Panc1 (cell line): ENCODE data around the gene RAD9A. TPM values are rescaled to one million over a fixed set of nuclear protein-coding genes. Genes with fewer than 3 reads are reported as not detected.

Experiments
- ATAC-seq: fragments of 200-7000 bp; cut with Tn5 transposase; 2 replicates; pipeline ENCODE4 v1.9.1; 2020; ENCODE audit warnings: mild to moderate bottlenecking, moderate library complexity
- BruUV-seq: library from RNA; stranded (reverse); fragments of 400-500 nt; replicated peaks from 2 replicates; lab custom pipeline; 2021; lab: Mats Ljungman, UMichigan
- CTCF ChIA-PET: fragments of 300-600 bp; sonication (Branson Sonifier 250); formaldehyde crosslinking; loops from one replicate; lab custom pipeline; 2022; ENCODE audit warnings: antibody characterized with exemption; lab: Charles Lee
- POLR2A ChIA-PET: fragments of 300-600 bp; sonication (Branson Sonifier 250); formaldehyde crosslinking; loops from one replicate; lab custom pipeline; 2022; ENCODE audit warnings: antibody characterized with exemption; lab: Charles Lee
- DNase-seq: peaks from one replicate; pipeline ENCODE4 v3.0.0-alpha.2; 2010; ENCODE audit warnings: low read depth, low spot score
- H3K27ac ChIP-seq: 2 replicates; pipeline ENCODE4 v1.5.1; 2011; ENCODE audit warnings: mild to moderate bottlenecking, low read length, inconsistent platforms
- H3K27me3 ChIP-seq: fragments of 200-500 bp; sonication (Bioruptor generic); 2 replicates; pipeline ENCODE4 v1.6.0; 2014; ENCODE audit warnings: low read length, inconsistent platforms; ENCODE audit not compliant: control insufficient read depth, insufficient read depth
- H3K36me3 ChIP-seq: fragments of 200-500 bp; sonication (Bioruptor generic); 2 replicates; pipeline ENCODE4 v1.5.1; 2014; ENCODE audit warnings: inconsistent platforms, mild to moderate bottlenecking, low read length, moderate library complexity; ENCODE audit not compliant: control insufficient read depth, insufficient read depth
- H3K4me1 ChIP-seq: 2 replicates; pipeline ENCODE4 v1.5.1; 2011; ENCODE audit warnings: inconsistent platforms, mild to moderate bottlenecking, low read length, moderate library complexity; ENCODE audit not compliant: control insufficient read depth, insufficient read depth
- H3K4me3 ChIP-seq, 2 experiments: 2 replicates each; pipeline ENCODE4 v1.5.1; 2011 to 2012; ENCODE audit warnings: low read depth in 2 of 2, low read length in 2 of 2, mild to moderate bottlenecking in 2 of 2, inconsistent platforms in 1 of 2, moderate library complexity in 1 of 2
- H3K9me3 ChIP-seq: fragments of 200-500 bp; sonication (Bioruptor generic); 2 replicates; pipeline ENCODE4 v1.5.1; 2014; ENCODE audit warnings: low read depth, mild to moderate bottlenecking, inconsistent platforms, low read length, moderate library complexity; ENCODE audit not compliant: control insufficient read depth, insufficient read depth
- CTCF ChIP-seq: fragments of 450-650 bp; IDR thresholded peaks from 2 replicates; pipeline ENCODE4 v1.5.1; 2017; ENCODE audit warnings: mild to moderate bottlenecking
- POLR2AphosphoS5 ChIP-seq: IDR thresholded peaks from 2 replicates; pipeline ENCODE4 v1.6.1; 2012; ENCODE audit warnings: mild to moderate bottlenecking, low read depth, low read length, moderate library complexity
- REST ChIP-seq, 2 experiments: IDR thresholded peaks; 2 replicates each; pipeline ENCODE4 v1.6.1; 2011 to 2012; ENCODE audit warnings: low read depth in 2 of 2, control low read depth in 1 of 2, low read length in 1 of 2, mild to moderate bottlenecking in 1 of 2, moderate library complexity in 1 of 2; ENCODE audit not compliant: insufficient read depth in 1 of 2
- SIN3A ChIP-seq: IDR thresholded peaks from 2 replicates; pipeline ENCODE4 v1.6.1; 2012; ENCODE audit warnings: low read depth, mild to moderate bottlenecking, low read length, moderate library complexity, borderline replicate concordance; ENCODE audit not compliant: insufficient read depth
- TCF7L2 ChIP-seq: IDR thresholded peaks from 2 replicates; pipeline ENCODE4 v1.6.1; 2011; ENCODE audit warnings: mild to moderate bottlenecking, low read depth, low read length, inconsistent platforms
- in situ Hi-C: cut with HindIII; loops from 2 replicates; pipeline ENCODE4 v1.10.0; 2016; ENCODE audit warnings: low sequenced_read_pairs, low pct_unique_long_range_greater_than_20kb
- intact Hi-C: fragments of 100-400 bp; cut with micrococcal nuclease; formaldehyde crosslinking; loops from one replicate; pipeline ENCODE4 v1.10.0; 2022; ENCODE audit not compliant: unreplicated experiment
- total RNA-seq: library from RNA; stranded (reverse); gene quantifications from one replicate; pipeline ENCODE4 v1.2.1, GENCODE V29; 2021; ENCODE audit not compliant: unreplicated experiment

The RAD9A gene
- total RNA-seq, 1 experiment from 2014 or later, result 33.1 TPM

- intact Hi-C loops, result no loop called here
- ATAC-seq (peak; percentile 36), DNase-seq (no peak)
- Histone ChIP-seq H3K4me3 (no peak overlapping the region), H3K4me1 (peaks cover 76% of the 10 kb centered on the region), H3K27me3 (no peaks in the 10 kb centered on the region), H3K27ac (peak overlapping the region; percentile 79), H3K36me3 (peaks cover 2% of the 10 kb centered on the region; the same call in 1 of the 2 replicates), H3K9me3 (no peaks in the 10 kb centered on the region)
- TSS peak; percentile 58 for BruUV-seq
- ChIA-PET POLR2A (no interaction called here), CTCF (interaction anchor here (0.6 to 0.9 kb wide), 5 partner anchors 13 to 68 kb away, joined by 3 read pairs; no protein-coding TSS in a partner anchor)
- TF ChIP-seq CTCF (no peak), POLR2AphosphoS5 (peak; percentile 68; the same call in 1 of the 2 replicates), REST (IDR thresholded peaks at IDR 0.05; ENCODE audit: insufficient read depth in 1 of 2, low read depth in 2 of 2, low read length in 1 of 2) (no peak), SIN3A (0 out of 2 replicates have a peak, but pooled peaks have one; percentile 23), TCF7L2 (no peak)
- in situ Hi-C loops, result no loop called here
These were observed 46.5 kb downstream of the RAD9A start for GRCh38 chr11:67438158-67438902.

- TF ChIP-seq TCF7L2 (no peak), REST (IDR thresholded peaks at IDR 0.05; ENCODE audit: insufficient read depth in 1 of 2, low read depth in 2 of 2, low read length in 1 of 2) (peak in 1 of 2 experiments; percentile 34; a peak in 1 of 4 replicates)
- CTCF ChIA-PET, result interaction anchor here (0.6 to 0.9 kb wide), 3 partner anchors 12 to 26 kb away, joined by 3 read pairs; no protein-coding TSS in a partner anchor
- H3K4me1 ChIP-seq, result peaks cover 70% of the 10 kb centered on the region
- H3K27me3 ChIP-seq, result no peaks in the 10 kb centered on the region
- no peaks in the 10 kb centered on the region for H3K9me3 ChIP-seq
- peaks cover 2% of the 10 kb centered on the region; the same call in 1 of the 2 replicates for H3K36me3 ChIP-seq
- POLR2A ChIA-PET, result interaction anchor here (0.6 kb wide), 1 partner anchor 64 kb away, joined by 3 read pairs; no protein-coding TSS in a partner anchor
- ATAC-seq (peak; percentile 43), DNase-seq (no peak)
- no TSS peak for BruUV-seq
- H3K4me3 ChIP-seq, result no peak overlapping the region
- in situ Hi-C loops (no loop called here), intact Hi-C loops (no loop called here)
- peak overlapping the region; percentile 79; the same call in 1 of the 2 replicates for H3K27ac ChIP-seq
These were observed 47.8 kb downstream of the RAD9A start for GRCh38 chr11:67439321-67440228.
